Hypothalamus (tissue), 51 donors: Measurements from ENCODE around the gene GRB10.

ENCODE experiments used
- DNase-seq, 51 donors: peaks; one replicate each; lab custom pipeline; 2025; lab: John Stamatoyannopoulos, UW

The GRB10 gene

GRCh38 chr7:50659329-50659965, 123.2 kb downstream of the GRB10 start:
- no peak for DNase-seq

GRCh38 chr7:50658696-50659095, 124.0 kb downstream of the GRB10 start:
- DNase-seq = no peak

GRCh38 chr7:50657912-50658311, 124.8 kb downstream of the GRB10 start:
- no peak for DNase-seq

- peak in 2 of 51 donors; percentile 46 to 50 for DNase-seq
Observed at GRCh38 chr7:50657341-50657873, 125.3 kb downstream of the GRB10 start.

GRCh38 chr7:50656141-50656895, 126.4 kb downstream of the GRB10 start:
- DNase-seq = no peak

- DNase-seq = no peak
Observed at GRCh38 chr7:50655490-50655889, 127.2 kb downstream of the GRB10 start.

GRCh38 chr7:50655020-50655419, 127.7 kb downstream of the GRB10 start:
- no peak for DNase-seq

GRCh38 chr7:50653981-50654425, 128.7 kb downstream of the GRB10 start:
- peak in 1 of 51 donors; percentile 24 for DNase-seq

- DNase-seq = peak in 5 of 51 donors; percentile 33 to 50 (median 42)
Observed at GRCh38 chr7:50653126-50653864, 129.4 kb downstream of the GRB10 start.

GRCh38 chr7:50652400-50653125, 130.1 kb downstream of the GRB10 start:
- no peak for DNase-seq

- DNase-seq = no peak
Observed at GRCh38 chr7:50651271-50651989, 131.3 kb downstream of the GRB10 start.

GRCh38 chr7:50650057-50650664, 132.5 kb downstream of the GRB10 start:
- DNase-seq = no peak

- no peak for DNase-seq
Observed at GRCh38 chr7:50649259-50649885, 133.3 kb downstream of the GRB10 start.

GRCh38 chr7:50648570-50649169, 134.0 kb downstream of the GRB10 start:
- no peak for DNase-seq

GRCh38 chr7:50648076-50648475, 134.6 kb downstream of the GRB10 start:
- no peak for DNase-seq

GRCh38 chr7:50647286-50647980, 135.3 kb downstream of the GRB10 start:
- no peak for DNase-seq

- no peak for DNase-seq
Observed at GRCh38 chr7:50646069-50646468, 136.6 kb downstream of the GRB10 start.

GRCh38 chr7:50645186-50645585, 137.5 kb downstream of the GRB10 start:
- DNase-seq = no peak
